HTERT RPE-1 (cell line): ENCODE results near the gene TMEM238L.
"Not testable (repeated sequence)": the region's sequence is repeated elsewhere in the genome, so short reads cannot be mapped to it uniquely, and the experiment has no call there.

Source experiments
- in situ Hi-C: fragments of 300-500 bp; cut with MboI; formaldehyde crosslinking; loops from 4 replicates; pipeline ENCODE4 v1.14.3; 2020; ENCODE audit warnings: low sequenced_read_pairs

The TMEM238L gene

GRCh38 chr17:10803830-10804475, at the start of gene TMEM238L:
Gene TMEM238L, minus strand, starts transcription at chr17:10804099. Its CDS starts 136 bp downstream, at chr17:10803963.
- in situ Hi-C loops = no loop called here

GRCh38 chr17:10846636-10847035, 42.7 kb upstream of the TMEM238L start:
- in situ Hi-C loops = not testable (repeated sequence)

GRCh38 chr17:10845388-10845751, 41.5 kb upstream of the TMEM238L start:
- in situ Hi-C loops = no loop called here

GRCh38 chr17:10844621-10845387, 40.9 kb upstream of the TMEM238L start:
- in situ Hi-C loops = no loop called here

GRCh38 chr17:10843811-10844210, 39.9 kb upstream of the TMEM238L start:
- in situ Hi-C loops = no loop called here

GRCh38 chr17:10842658-10843057, 38.8 kb upstream of the TMEM238L start:
- in situ Hi-C loops = no loop called here

- in situ Hi-C loops = no loop called here
Measured at GRCh38 chr17:10838682-10839081, 34.8 kb upstream of the TMEM238L start.

- in situ Hi-C loops = no loop called here
Measured at GRCh38 chr17:10837921-10838320, 34.0 kb upstream of the TMEM238L start, which contains the start of gene PIRT. Gene PIRT, minus strand, starts transcription at chr17:10838087. Its CDS starts 12,442 bp downstream, at chr17:10825645.

- in situ Hi-C loops = no loop called here
Measured at GRCh38 chr17:10836966-10837590, 33.2 kb upstream of the TMEM238L start.

- in situ Hi-C loops = no loop called here
Measured at GRCh38 chr17:10836145-10836544, 32.2 kb upstream of the TMEM238L start.

GRCh38 chr17:10831696-10832095, 27.8 kb upstream of the TMEM238L start:
- in situ Hi-C loops = no loop called here

GRCh38 chr17:10827898-10828552, 24.1 kb upstream of the TMEM238L start:
- in situ Hi-C loops = no loop called here

GRCh38 chr17:10824874-10825273, 21.0 kb upstream of the TMEM238L start:
- in situ Hi-C loops = no loop called here

GRCh38 chr17:10821770-10822169, 17.9 kb upstream of the TMEM238L start:
- in situ Hi-C loops = no loop called here

- in situ Hi-C loops = no loop called here
Measured at GRCh38 chr17:10821054-10821453, 17.2 kb upstream of the TMEM238L start.

- in situ Hi-C loops = no loop called here
Measured at GRCh38 chr17:10815319-10815718, 11.4 kb upstream of the TMEM238L start.

- in situ Hi-C loops = no loop called here
Measured at GRCh38 chr17:10814075-10814474, 10.2 kb upstream of the TMEM238L start.

- in situ Hi-C loops = no loop called here
Measured at GRCh38 chr17:10812674-10813073, 8.8 kb upstream of the TMEM238L start.

GRCh38 chr17:10809605-10810004, 5.7 kb upstream of the TMEM238L start:
- in situ Hi-C loops = no loop called here

- in situ Hi-C loops = no loop called here
Measured at GRCh38 chr17:10807704-10808128, 3.8 kb upstream of the TMEM238L start.

- in situ Hi-C loops = no loop called here
Measured at GRCh38 chr17:10806545-10807262, 2.8 kb upstream of the TMEM238L start.
